HG03457 (cell line): ENCODE data around the gene FPR2.

Experiments used
- ATAC-seq: cut with Tn5 transposase; IDR thresholded peaks from one replicate; pipeline ENCODE4 v1.9.1; 2021; ENCODE audit warnings: moderate number of reproducible peaks; ENCODE audit not compliant: unreplicated experiment

FPR2 gene

DNA sequence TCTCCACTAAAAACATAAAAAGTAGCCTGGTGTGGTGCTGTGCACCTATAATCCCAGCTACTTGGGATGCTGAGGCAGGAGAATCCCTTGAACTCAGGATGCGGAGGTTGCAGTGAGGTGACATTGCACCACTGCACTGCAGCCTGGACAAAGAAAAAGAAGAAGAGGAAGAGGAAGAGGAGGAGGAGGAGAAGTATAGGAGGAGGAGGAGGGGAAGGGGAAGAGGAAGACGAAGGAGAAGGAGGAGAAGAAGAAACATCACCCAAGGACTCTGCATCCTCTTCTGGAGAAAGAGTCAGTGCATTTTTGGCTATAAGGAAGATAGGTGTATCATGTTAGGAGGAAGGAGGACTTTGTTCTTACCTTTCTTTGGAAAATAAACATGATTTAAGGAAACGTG lies 21.0 kb downstream of the FPR2 start:
- ATAC-seq = no peak

- ATAC-seq = no peak
These were observed 22.4 kb downstream of the FPR2 start for GRCh38 chr19:51783372-51783771.

GRCh38 chr19:51784109-51784785 lies 23.3 kb downstream of the FPR2 start:
- no peak for ATAC-seq

GRCh38 chr19:51784922-51785690 lies 24.1 kb downstream of the FPR2 start:
- no peak for ATAC-seq

GRCh38 chr19:51786646-51787494 lies 25.9 kb downstream of the FPR2 start:
- no peak for ATAC-seq

DNA sequence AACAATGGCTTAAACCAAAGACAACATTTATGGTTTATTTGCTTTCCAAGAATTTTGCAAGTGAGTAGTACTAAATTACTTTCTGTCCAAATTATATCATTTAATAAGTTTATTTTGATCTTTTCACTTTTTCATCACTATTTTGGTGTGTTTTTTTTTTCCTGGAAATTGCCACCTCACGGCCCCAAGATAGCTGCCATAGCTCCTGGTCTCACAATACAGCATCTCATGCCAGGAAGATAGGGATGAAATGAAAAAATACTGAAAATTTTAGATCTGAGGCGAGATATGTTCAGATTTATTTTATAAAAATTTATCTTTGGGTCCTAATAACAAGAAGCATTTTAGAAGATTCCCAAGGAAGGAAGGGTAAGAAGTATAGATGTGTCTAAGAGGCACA lies 27.0 kb downstream of the FPR2 start:
- no peak for ATAC-seq

DNA sequence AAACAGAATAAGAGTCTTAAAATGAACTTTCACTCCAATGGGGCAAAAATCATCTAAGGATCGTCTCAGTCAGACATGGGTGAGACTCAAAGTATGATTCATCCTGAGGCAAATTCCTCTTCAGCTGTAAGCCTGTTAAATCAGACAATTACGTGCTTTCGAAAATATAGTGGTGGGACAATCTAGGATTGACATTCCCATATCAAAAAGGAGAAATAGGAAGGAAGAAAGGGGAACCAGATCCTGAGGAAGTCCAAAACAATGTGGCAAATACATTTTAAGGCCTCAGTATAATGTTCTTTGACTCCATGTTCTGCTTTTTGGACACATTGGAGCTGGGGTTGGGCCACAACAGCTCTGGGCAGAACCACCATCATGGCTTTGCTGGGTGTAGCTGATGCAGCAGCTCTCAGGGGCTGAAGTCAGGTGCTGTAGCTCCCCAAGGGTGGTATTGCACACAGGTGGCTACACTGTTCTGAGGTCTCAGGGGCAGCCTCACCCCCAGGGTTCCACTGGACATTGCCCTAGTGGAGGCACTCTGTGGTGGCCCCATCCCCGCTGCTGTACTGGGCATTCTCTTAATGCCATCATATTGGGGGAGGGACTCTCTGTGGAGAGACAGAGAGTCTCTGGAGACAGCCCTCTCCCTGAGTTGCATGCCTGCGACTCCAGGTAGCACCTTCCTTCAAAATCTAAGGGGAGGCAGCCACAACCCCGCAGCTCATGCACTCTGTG lies 28.2 kb downstream of the FPR2 start:
- no peak for ATAC-seq

- no peak for ATAC-seq
These were observed 32.0 kb downstream of the FPR2 start for GRCh38 chr19:51792932-51793331.

GRCh38 chr19:51793994-51794393 lies 33.0 kb downstream of the FPR2 start:
- no peak for ATAC-seq

DNA sequence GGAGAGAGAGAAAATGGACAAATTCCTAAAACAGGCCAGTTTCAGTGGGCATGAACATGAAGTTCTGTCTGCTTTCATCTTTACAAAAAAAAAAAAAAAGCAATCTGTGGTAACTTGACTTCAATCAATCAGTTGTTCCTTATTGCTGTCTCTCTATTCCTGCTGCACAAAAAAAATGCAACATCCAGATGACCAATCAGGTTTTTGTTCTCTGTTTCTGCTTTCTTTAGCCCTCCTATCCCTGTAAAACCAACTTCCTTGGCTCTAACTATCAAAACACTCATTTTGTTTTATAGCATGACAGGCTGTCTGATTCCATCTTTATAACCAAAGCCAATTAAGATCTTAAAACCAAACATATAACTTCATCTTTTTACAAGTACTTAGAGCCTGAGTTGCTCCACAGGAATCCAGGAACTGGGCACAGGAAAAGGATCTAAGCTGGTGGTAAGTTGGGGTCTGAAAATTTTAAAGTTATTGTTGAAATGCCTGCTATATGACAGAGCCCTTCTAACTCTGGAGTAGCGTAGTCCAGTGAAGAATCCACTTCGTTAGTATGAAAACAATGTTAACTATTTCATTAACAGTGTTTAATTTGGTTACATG lies 34.0 kb downstream of the FPR2 start, which contains the start of gene FPR3:
FPR3 (plus strand) TSS at position 273 of the 606 bp plus-strand sequence. CDS start 28,592 bp downstream, outside the sequence.
- ATAC-seq = no peak

- no peak for ATAC-seq
These were observed 35.3 kb downstream of the FPR2 start for GRCh38 chr19:51796195-51796679.

DNA sequence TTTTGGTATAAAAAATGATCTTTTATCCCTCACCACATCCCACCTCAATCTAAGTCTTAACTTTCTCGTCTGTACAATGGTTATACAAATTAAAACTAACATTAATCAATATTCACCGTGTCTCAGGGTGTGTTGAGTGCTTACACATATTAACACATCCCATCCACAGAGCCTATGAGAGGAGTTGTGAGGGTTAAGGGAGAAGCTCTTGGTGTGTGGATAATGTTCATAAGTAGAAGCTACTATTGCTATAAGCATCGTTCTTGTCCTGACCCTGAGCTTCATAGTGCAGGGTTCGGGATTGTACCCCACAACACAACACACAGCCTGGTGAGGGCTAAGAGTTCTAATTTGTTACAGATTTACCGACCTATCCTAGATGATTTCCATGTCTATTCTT lies 36.5 kb downstream of the FPR2 start:
- ATAC-seq = no peak

GRCh38 chr19:51798062-51798461 lies 37.1 kb downstream of the FPR2 start:
- no peak for ATAC-seq

- ATAC-seq = no peak
These were observed 38.2 kb downstream of the FPR2 start for GRCh38 chr19:51799034-51799773.

GRCh38 chr19:51799774-51800472 lies 38.9 kb downstream of the FPR2 start:
- ATAC-seq = no peak

GRCh38 chr19:51800473-51801244 lies 39.7 kb downstream of the FPR2 start:
- no peak for ATAC-seq

DNA sequence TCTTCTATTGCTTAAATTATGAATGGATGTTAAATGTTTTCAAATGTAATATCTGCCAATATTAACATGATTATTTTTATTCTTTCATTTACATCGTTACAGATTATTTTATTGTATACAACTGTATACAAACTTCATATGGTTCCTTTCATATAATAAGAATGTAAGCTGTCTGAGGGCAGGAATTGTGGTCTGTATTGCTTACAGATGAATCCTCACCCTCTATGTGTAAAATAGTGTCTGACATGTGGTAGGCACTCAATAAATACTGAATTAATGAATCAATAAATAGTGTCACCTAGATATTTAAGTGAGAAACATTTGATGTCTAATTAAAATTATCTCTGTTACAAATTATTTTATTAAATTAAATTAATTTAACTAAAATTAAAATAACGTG lies 41.8 kb downstream of the FPR2 start:
- ATAC-seq = no peak

- no peak for ATAC-seq
These were observed 42.5 kb downstream of the FPR2 start for GRCh38 chr19:51803519-51803918.
